Upper lobe of right lung (tissue), 1 donor: ENCODE measurements around the gene RIPOR2. TPM values are rescaled to one million over a fixed set of nuclear protein-coding genes. Genes with fewer than 3 reads are reported as not detected.

Experiments used
- ATAC-seq: fragments of 200-7000 bp; cut with Tn5 transposase; one replicate; pipeline ENCODE4 v1.9.1; 2020; ENCODE audit warnings: mild to moderate bottlenecking, moderate library complexity
- DNase-seq: peaks from one replicate; pipeline ENCODE4 v3.0.0-alpha.2; 2020
- H3K27ac ChIP-seq: fragments of 200-600 bp; one replicate; pipeline ENCODE4 v1.8.0; 2022
- H3K27me3 ChIP-seq: fragments of 200-600 bp; one replicate; pipeline ENCODE4 v1.8.0; 2022; ENCODE audit warnings: mild to moderate bottlenecking
- H3K36me3 ChIP-seq: fragments of 200-600 bp; one replicate; pipeline ENCODE4 v1.8.0; 2022
- H3K4me1 ChIP-seq: fragments of 200-600 bp; one replicate; pipeline ENCODE4 v1.8.0; 2022
- H3K4me3 ChIP-seq: fragments of 200-600 bp; one replicate; pipeline ENCODE4 v1.8.0; 2022; ENCODE audit warnings: mild to moderate bottlenecking
- H3K9me3 ChIP-seq: fragments of 200-600 bp; one replicate; pipeline ENCODE4 v1.8.0; 2022
- CTCF ChIP-seq: fragments of 200-600 bp; IDR thresholded peaks from one replicate; pipeline ENCODE4 v1.8.0; 2022; ENCODE audit warnings: antibody characterized with exemption
- intact Hi-C: fragments of 100-400 bp; cut with DNase I; formaldehyde crosslinking; loops from one replicate; pipeline ENCODE4 v1.11.0; 2022
- total RNA-seq: library from RNA; stranded (reverse); fragmentation: NEBNext Ultra II Directional; extraction: Animal tissue kit (Norgen Biotek cat#: 25700); gene quantifications from one replicate; pipeline ENCODE4 v1.2.1, GENCODE V29; 2021
- donor health status: DM: no; HTN: yes; CAD: no; lungs with severe emphysema.

The RIPOR2 gene
- total RNA-seq, 1 donor from 2014 or later, result 25.6 TPM

GRCh38 chr6:24910331-24910960, 25.3 kb downstream of the RIPOR2 start:
- TF ChIP-seq CTCF, result no peak
- Histone ChIP-seq H3K27ac (peak overlapping the region; percentile 47), H3K27me3 (no peaks in the 10 kb centered on the region), H3K4me3 (peak overlapping the region; percentile 61), H3K9me3 (no peaks in the 10 kb centered on the region), H3K4me1 (peaks cover 27% of the 10 kb centered on the region), H3K36me3 (no peaks in the 10 kb centered on the region)
- ATAC-seq (peak; percentile 23), DNase-seq (peak; percentile 66)
- intact Hi-C loops, result no loop called here

GRCh38 chr6:24909241-24910216, 26.2 kb downstream of the RIPOR2 start:
- Histone ChIP-seq H3K4me3 (peak overlapping the region; percentile 61), H3K9me3 (no peaks in the 10 kb centered on the region), H3K27ac (no peak overlapping the region), H3K4me1 (peaks cover 27% of the 10 kb centered on the region), H3K36me3 (no peaks in the 10 kb centered on the region), H3K27me3 (no peaks in the 10 kb centered on the region)
- no peak for DNase-seq
- TF ChIP-seq CTCF, result no peak
- no peak for ATAC-seq
- intact Hi-C loops, result no loop called here

GRCh38 chr6:24908650-24909035, 27.1 kb downstream of the RIPOR2 start:
- DNase-seq (no peak), ATAC-seq (no peak)
- H3K4me1 ChIP-seq, result peaks cover 27% of the 10 kb centered on the region
- intact Hi-C loops, result no loop called here
- TF ChIP-seq CTCF, result no peak
- no peak overlapping the region for H3K27ac ChIP-seq
- no peaks in the 10 kb centered on the region for H3K27me3 ChIP-seq
- H3K9me3 ChIP-seq, result no peaks in the 10 kb centered on the region
- H3K4me3 ChIP-seq, result no peak overlapping the region
- no peaks in the 10 kb centered on the region for H3K36me3 ChIP-seq

GRCh38 chr6:24907919-24908649, 27.7 kb downstream of the RIPOR2 start:
- no peak overlapping the region for H3K27ac ChIP-seq
- TF ChIP-seq CTCF, result no peak
- DNase-seq (no peak), ATAC-seq (no peak)
- no peak overlapping the region for H3K4me3 ChIP-seq
- H3K27me3 ChIP-seq, result no peaks in the 10 kb centered on the region
- intact Hi-C loops, result no loop called here
- H3K4me1 ChIP-seq, result peaks cover 27% of the 10 kb centered on the region
- H3K9me3 ChIP-seq, result no peaks in the 10 kb centered on the region
- H3K36me3 ChIP-seq, result no peaks in the 10 kb centered on the region

GRCh38 chr6:24906314-24906713, 29.4 kb downstream of the RIPOR2 start:
- Histone ChIP-seq H3K36me3 (no peaks in the 10 kb centered on the region), H3K27me3 (no peaks in the 10 kb centered on the region), H3K27ac (no peak overlapping the region), H3K9me3 (no peaks in the 10 kb centered on the region), H3K4me3 (no peak overlapping the region), H3K4me1 (peaks cover 18% of the 10 kb centered on the region)
- DNase-seq (no peak), ATAC-seq (no peak)
- no peak for TF ChIP-seq CTCF
- intact Hi-C loops, result no loop called here
